Uterus (tissue), 2 donors: ENCODE data around the gene MIPOL1.

ENCODE experiments used
- POLR2A ChIP-seq, 2 donors: fragments of 450-650 bp; IDR thresholded peaks; one replicate each; pipeline ENCODE4 v1.6.1; 2016; ENCODE audit warnings: antibody characterized with exemption in 2 of 2, mild to moderate bottlenecking in 1 of 2, moderate library complexity in 1 of 2
- TF ChIP-seq, protein P1 (sequence below), 4 experiments: fragments of 200-600 bp in 2 of 4; fragments of 450-650 bp in 2 of 4; sonication (generic) in 2 of 4; IDR thresholded peaks; one replicate each; pipeline ENCODE4 v1.5.1; 2016 to 2019; ENCODE audit warnings: antibody characterized with exemption in 4 of 4, mild to moderate bottlenecking in 2 of 4, moderate library complexity in 1 of 4

DNA sequence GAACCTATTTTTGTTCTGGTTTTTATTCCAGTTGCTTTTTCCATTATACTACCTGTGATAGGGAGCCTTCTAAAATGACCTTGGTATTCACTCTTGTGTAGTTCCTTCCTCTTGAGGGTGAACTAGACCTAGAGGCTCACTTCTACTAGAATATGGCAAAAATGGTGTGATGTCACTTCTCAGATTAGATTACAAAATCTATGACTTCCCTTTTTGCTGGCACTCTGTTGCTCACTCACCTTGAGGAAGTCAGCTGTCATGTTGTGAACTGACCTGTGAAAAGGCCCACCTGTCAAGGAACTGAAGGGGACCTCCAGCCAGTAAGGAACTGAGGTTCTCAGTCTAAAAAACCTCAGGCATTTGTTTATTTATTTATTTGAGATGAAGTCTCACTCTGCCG lies 5.7 kb downstream of the MIPOL1 start:
- TF ChIP-seq, protein P1, sequence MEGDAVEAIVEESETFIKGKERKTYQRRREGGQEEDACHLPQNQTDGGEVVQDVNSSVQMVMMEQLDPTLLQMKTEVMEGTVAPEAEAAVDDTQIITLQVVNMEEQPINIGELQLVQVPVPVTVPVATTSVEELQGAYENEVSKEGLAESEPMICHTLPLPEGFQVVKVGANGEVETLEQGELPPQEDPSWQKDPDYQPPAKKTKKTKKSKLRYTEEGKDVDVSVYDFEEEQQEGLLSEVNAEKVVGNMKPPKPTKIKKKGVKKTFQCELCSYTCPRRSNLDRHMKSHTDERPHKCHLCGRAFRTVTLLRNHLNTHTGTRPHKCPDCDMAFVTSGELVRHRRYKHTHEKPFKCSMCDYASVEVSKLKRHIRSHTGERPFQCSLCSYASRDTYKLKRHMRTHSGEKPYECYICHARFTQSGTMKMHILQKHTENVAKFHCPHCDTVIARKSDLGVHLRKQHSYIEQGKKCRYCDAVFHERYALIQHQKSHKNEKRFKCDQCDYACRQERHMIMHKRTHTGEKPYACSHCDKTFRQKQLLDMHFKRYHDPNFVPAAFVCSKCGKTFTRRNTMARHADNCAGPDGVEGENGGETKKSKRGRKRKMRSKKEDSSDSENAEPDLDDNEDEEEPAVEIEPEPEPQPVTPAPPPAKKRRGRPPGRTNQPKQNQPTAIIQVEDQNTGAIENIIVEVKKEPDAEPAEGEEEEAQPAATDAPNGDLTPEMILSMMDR (IDR thresholded peaks at IDR 0.05): no peak
- TF ChIP-seq POLR2A (IDR thresholded peaks at IDR 0.05): no peak
